Measurements from ENCODE around the gene PRRG1.

DNA sequence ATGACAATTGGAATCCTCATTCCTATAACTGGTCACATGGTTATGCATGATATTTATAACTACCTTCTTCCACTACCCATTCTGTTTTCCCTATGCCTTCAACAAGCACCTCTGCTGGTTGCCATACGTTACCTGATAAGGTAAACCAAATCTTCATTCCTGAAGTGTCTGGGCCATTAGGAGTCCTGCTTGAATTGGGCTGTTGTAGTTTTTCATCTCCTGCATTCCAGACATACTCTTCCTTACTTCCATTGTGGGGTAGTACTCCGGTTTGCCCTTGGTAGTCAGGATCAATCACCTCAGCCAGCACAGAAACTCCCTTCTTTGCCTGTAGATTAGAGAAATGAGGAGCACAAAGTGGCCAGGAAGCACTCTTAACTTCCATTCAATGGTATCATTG, 113.2 kb downstream of the PRRG1 start:
- TF ChIP-seq, protein P1, sequence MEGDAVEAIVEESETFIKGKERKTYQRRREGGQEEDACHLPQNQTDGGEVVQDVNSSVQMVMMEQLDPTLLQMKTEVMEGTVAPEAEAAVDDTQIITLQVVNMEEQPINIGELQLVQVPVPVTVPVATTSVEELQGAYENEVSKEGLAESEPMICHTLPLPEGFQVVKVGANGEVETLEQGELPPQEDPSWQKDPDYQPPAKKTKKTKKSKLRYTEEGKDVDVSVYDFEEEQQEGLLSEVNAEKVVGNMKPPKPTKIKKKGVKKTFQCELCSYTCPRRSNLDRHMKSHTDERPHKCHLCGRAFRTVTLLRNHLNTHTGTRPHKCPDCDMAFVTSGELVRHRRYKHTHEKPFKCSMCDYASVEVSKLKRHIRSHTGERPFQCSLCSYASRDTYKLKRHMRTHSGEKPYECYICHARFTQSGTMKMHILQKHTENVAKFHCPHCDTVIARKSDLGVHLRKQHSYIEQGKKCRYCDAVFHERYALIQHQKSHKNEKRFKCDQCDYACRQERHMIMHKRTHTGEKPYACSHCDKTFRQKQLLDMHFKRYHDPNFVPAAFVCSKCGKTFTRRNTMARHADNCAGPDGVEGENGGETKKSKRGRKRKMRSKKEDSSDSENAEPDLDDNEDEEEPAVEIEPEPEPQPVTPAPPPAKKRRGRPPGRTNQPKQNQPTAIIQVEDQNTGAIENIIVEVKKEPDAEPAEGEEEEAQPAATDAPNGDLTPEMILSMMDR (IDR thresholded peaks at IDR 0.05; ENCODE audit: poor library complexity, severe bottlenecking): no peak
- TF ChIP-seq POLR2AphosphoS5 (IDR thresholded peaks at IDR 0.05) (no peak), TAF1 (IDR thresholded peaks at IDR 0.05; ENCODE audit: low read depth) (no peak), EP300 (conservative IDR thresholded peaks at IDR 0.05; ENCODE audit: poor library complexity, severe bottlenecking) (no peak), SMC3 (conservative IDR thresholded peaks at IDR 0.05; ENCODE audit: poor library complexity) (no peak)

All from neural cell (in vitro differentiated cells).